Activated T-cell treated with anti-CD3 and anti-CD28 coated beads, Interleukin-2, amount 50 U/mL, for 24 hours (primary cell): ENCODE measurements around the gene GJA9.
"Not testable (repeated sequence)": the region's sequence is repeated elsewhere in the genome, so short reads cannot be mapped to it uniquely, and the experiment has no call there.

Experiments used
- DNase-seq: peaks from one replicate; pipeline ENCODE4 v3.0.0-alpha.2; 2020
- H3K27ac Mint-ChIP-seq: 2 replicates; pipeline ENCODE4 v1.8.0; 2020; ENCODE audit warnings: mild to moderate bottlenecking, mixed read lengths
- H3K27me3 Mint-ChIP-seq: 2 replicates; pipeline ENCODE4 v1.8.0; 2020; ENCODE audit warnings: mixed read lengths
- H3K36me3 Mint-ChIP-seq: 2 replicates; pipeline ENCODE4 v1.8.0; 2020; ENCODE audit warnings: low read depth, mixed read lengths
- H3K4me1 Mint-ChIP-seq: 2 replicates; pipeline ENCODE4 v1.8.0; 2020; ENCODE audit warnings: low read depth, mixed read lengths
- H3K4me3 Mint-ChIP-seq: 2 replicates; pipeline ENCODE4 v1.8.0; 2020; ENCODE audit warnings: mild to moderate bottlenecking, moderate library complexity, mixed read lengths
- H3K9me3 Mint-ChIP-seq: 2 replicates; pipeline ENCODE4 v1.8.0; 2020; ENCODE audit warnings: mixed read lengths

The GJA9 gene

GRCh38 chr1:38859561-38860453, 21.6 kb downstream of the GJA9 start, which contains the start of gene RRAGC:
Gene RRAGC, minus strand, starts transcription at chr1:38859772. Its CDS starts 126 bp downstream, at chr1:38859646.
- H3K27ac Mint-ChIP-seq = peak within 1 kb of the TSS; percentile 97
- peak within 1 kb of the TSS; percentile 85 for H3K4me3 Mint-ChIP-seq
- no peaks in the 10 kb centered on the region for H3K27me3 Mint-ChIP-seq
- H3K4me1 Mint-ChIP-seq = peaks cover 66% of the 10 kb centered on the region
- no peaks in the 10 kb centered on the region for H3K9me3 Mint-ChIP-seq
- peak; percentile 98 for DNase-seq
- H3K36me3 Mint-ChIP-seq = peaks cover 70% of the 10 kb centered on the region

DNA sequence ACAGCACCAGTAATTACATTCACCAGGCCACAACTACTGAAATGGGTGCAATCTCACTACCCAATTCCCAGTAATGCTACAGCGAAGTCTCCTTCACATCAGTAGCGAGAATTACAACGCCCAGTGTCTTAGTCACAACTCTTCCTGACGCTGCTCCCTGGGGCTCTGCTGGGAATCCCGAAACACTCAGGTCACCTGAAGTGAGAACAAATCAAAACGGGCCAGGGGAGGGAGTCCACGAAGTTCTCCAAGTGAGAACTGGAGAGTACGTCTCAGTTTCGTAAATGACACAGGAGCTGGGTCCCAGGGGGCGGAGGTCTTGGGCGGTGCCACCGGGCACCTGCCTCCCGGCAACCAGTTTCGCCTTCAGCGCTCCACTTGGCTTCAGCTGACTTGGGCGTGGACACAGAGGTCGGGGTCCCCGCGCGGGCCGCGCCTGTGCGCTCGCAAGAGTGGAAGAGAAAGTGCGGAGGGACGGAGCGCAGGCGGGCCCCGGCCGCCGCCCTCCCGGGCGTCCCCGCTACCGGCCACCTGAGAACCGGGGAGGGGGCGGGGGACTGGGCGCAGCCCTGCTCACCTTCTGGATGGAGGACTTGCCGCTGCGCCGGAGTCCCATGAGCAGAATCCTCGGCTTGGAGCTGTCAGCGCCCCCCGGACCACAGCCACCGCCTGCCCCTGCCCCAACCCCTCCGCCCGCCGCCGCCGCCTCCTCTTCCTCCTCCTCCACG, 22.4 kb downstream of the GJA9 start:
- peaks cover 67% of the 10 kb centered on the region for H3K4me1 Mint-ChIP-seq
- H3K4me3 Mint-ChIP-seq = peak overlapping the region; percentile 85

DNA sequence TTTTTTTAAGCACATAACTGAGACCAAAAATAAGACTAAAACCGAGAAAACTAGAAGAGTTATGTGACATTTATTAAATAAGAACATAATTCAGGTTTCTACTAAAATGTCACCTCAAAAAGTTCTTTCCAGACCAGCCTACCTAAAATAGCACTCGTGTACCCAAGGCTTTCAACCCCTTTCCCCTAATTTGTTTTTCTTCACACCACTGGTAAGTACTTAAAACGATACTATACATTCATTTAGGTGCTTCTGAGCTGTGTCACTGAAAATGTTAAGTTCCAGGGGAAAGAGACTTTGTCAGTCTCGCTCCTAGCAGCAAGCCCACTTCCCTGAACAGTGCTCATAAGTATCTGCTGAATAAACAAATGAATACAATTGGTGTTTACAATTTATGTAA, 28.6 kb downstream of the GJA9 start:
- H3K4me3 Mint-ChIP-seq = peak overlapping the region; percentile 29
- no peaks in the 10 kb centered on the region for H3K9me3 Mint-ChIP-seq
- H3K36me3 Mint-ChIP-seq = peaks cover 78% of the 10 kb centered on the region

More for the DNA sequence above, 22.4 kb downstream of the GJA9 start:
- Mint-ChIP-seq H3K27ac (peak overlapping the region; percentile 97), H3K36me3 (peaks cover 70% of the 10 kb centered on the region), H3K9me3 (no peaks in the 10 kb centered on the region), H3K27me3 (no peaks in the 10 kb centered on the region)
- DNase-seq = peak; percentile 75

DNA sequence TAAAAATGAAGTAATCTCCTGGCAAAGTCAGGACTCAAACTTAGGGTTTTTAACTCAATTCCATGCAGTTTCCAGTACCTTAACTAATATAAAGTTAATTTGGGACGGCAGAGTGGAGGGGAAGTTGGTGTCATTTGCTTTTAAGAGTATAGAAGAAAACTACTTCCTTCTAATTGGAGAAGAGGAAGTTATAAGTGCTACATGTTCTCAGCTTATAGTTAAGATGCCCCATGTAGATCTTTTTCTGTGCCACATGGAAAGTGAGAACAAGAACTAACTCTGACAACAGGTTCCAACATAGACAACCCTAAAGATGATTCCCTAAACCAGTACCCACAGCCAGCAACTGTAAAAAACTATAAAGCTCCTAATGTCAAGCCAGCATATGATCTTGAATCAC, 33.3 kb downstream of the GJA9 start:
- Mint-ChIP-seq H3K4me3 (no peak overlapping the region), H3K9me3 (peaks cover 3% of the 10 kb centered on the region)

More for the DNA sequence above, 28.6 kb downstream of the GJA9 start:
- peaks cover 50% of the 10 kb centered on the region for H3K4me1 Mint-ChIP-seq
- peak overlapping the region; percentile 86 for H3K27ac Mint-ChIP-seq
- no peaks in the 10 kb centered on the region for H3K27me3 Mint-ChIP-seq
- DNase-seq = no peak

GRCh38 chr1:38846210-38846609, 35.2 kb downstream of the GJA9 start:
- H3K27me3 Mint-ChIP-seq = no peaks in the 10 kb centered on the region
- H3K36me3 Mint-ChIP-seq = peaks cover 78% of the 10 kb centered on the region
- DNase-seq = no peak
- peaks cover 23% of the 10 kb centered on the region for H3K4me1 Mint-ChIP-seq
- H3K9me3 Mint-ChIP-seq = peaks cover 3% of the 10 kb centered on the region
- no peak overlapping the region for H3K27ac Mint-ChIP-seq
- no peak overlapping the region for H3K4me3 Mint-ChIP-seq

More for the DNA sequence above, 33.3 kb downstream of the GJA9 start:
- Mint-ChIP-seq H3K4me1 (peaks cover 32% of the 10 kb centered on the region), H3K27ac (no peak overlapping the region), H3K36me3 (peaks cover 84% of the 10 kb centered on the region), H3K27me3 (no peaks in the 10 kb centered on the region)
- no peak for DNase-seq

DNA sequence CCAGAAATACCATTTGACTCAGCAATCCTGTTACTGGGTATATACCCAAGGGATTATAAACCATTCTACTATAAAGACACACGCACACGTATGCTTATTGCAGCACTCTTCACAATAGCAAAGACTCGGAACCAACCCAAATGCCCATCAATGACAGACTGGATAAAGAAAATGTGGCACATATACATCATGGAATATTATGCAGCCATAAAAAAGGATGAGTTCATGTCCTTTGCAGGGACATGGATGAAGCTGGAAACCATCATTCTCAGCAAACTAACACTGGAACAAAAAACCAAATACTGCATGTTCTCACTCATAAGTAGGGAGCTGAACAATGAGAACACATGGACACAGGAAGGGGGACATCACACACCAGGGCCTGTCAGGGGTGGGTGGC, 36.3 kb downstream of the GJA9 start:
- H3K36me3 Mint-ChIP-seq = peaks cover 78% of the 10 kb centered on the region
- H3K4me3 Mint-ChIP-seq, H3K9me3 Mint-ChIP-seq, H3K27me3 Mint-ChIP-seq, DNase-seq, H3K27ac Mint-ChIP-seq: not testable (repeated sequence)
- H3K4me1 Mint-ChIP-seq = peaks cover 21% of the 10 kb centered on the region

DNA sequence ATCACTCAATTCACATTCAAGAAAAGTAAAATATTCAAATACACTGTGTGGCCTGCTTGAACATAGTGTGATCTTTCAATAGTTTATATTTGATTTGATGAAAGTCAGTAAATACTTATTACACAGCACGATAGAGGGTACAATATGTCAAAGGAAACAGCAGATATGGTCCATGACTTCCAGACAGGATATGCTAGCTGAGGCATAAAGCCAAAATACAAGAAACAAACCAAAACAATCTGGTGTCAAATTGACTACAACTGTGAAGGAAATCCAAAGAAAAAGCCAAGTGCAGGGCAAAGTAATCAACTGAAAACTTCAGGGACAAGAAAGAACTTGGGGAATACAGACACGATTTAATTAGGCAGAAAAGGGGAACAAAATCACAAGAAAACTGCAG, 41.1 kb downstream of the GJA9 start:
- Mint-ChIP-seq H3K27ac (peak overlapping the region; percentile 45), H3K36me3 (peaks cover 62% of the 10 kb centered on the region)

GRCh38 chr1:38839363-38839762, 42.0 kb downstream of the GJA9 start:
- no peak overlapping the region for H3K4me3 Mint-ChIP-seq
- H3K27me3 Mint-ChIP-seq = no peaks in the 10 kb centered on the region
- H3K27ac Mint-ChIP-seq = no peak overlapping the region
- no peak for DNase-seq
- H3K4me1 Mint-ChIP-seq = peaks cover 17% of the 10 kb centered on the region
- H3K36me3 Mint-ChIP-seq = peaks cover 52% of the 10 kb centered on the region
- H3K9me3 Mint-ChIP-seq = no peaks in the 10 kb centered on the region

More for the DNA sequence above, 41.1 kb downstream of the GJA9 start:
- no peak for DNase-seq
- no peak overlapping the region for H3K4me3 Mint-ChIP-seq
- H3K27me3 Mint-ChIP-seq = no peaks in the 10 kb centered on the region
- peaks cover 15% of the 10 kb centered on the region for H3K4me1 Mint-ChIP-seq
- peaks cover 3% of the 10 kb centered on the region for H3K9me3 Mint-ChIP-seq

GRCh38 chr1:38836316-38836715, 45.1 kb downstream of the GJA9 start:
- DNase-seq, H3K27ac Mint-ChIP-seq, H3K27me3 Mint-ChIP-seq, H3K9me3 Mint-ChIP-seq, H3K4me3 Mint-ChIP-seq, H3K4me1 Mint-ChIP-seq: not testable (repeated sequence)
- peaks cover 30% of the 10 kb centered on the region for H3K36me3 Mint-ChIP-seq

- no peak for DNase-seq
- H3K36me3 Mint-ChIP-seq = peaks cover 23% of the 10 kb centered on the region
- H3K27ac Mint-ChIP-seq = no peak overlapping the region
- H3K27me3 Mint-ChIP-seq = peaks cover 12% of the 10 kb centered on the region
- H3K4me1 Mint-ChIP-seq = peaks cover 2% of the 10 kb centered on the region
- H3K9me3 Mint-ChIP-seq = no peaks in the 10 kb centered on the region
- H3K4me3 Mint-ChIP-seq = no peak overlapping the region
Measured at GRCh38 chr1:38834937-38835827, 46.2 kb downstream of the GJA9 start.

DNA sequence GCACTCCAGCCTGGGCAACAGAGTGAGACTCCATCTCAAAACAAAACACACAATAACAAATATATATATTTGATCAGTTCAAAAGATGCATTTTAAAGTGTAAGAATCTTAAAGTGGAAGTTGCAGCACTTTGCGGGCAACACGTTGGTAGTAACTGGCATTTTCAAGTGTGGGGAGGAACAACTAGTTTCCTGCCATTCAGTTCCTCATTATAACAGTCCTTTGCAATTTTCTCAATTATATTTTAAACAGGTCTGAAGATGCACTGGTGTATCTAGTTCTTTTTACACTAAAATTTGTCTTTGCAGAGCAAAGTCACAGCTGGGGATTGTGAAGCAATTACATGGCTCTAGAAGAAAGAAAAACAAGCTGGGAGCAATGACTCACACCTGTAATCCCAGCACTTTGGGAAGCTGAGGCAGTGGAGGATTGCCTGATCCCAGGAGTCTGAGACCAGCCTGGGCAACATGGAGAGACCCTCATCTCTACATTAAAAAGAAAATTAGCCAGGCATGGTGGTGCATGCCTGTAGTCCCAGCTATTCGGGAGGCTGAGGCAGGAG, 47.1 kb downstream of the GJA9 start:
- H3K27me3 Mint-ChIP-seq = peaks cover 16% of the 10 kb centered on the region
- H3K4me1 Mint-ChIP-seq = peaks cover 2% of the 10 kb centered on the region
- DNase-seq = no peak
- H3K27ac Mint-ChIP-seq = no peak overlapping the region
- no peak overlapping the region for H3K4me3 Mint-ChIP-seq
- H3K9me3 Mint-ChIP-seq = no peaks in the 10 kb centered on the region
- peaks cover 17% of the 10 kb centered on the region for H3K36me3 Mint-ChIP-seq

DNA sequence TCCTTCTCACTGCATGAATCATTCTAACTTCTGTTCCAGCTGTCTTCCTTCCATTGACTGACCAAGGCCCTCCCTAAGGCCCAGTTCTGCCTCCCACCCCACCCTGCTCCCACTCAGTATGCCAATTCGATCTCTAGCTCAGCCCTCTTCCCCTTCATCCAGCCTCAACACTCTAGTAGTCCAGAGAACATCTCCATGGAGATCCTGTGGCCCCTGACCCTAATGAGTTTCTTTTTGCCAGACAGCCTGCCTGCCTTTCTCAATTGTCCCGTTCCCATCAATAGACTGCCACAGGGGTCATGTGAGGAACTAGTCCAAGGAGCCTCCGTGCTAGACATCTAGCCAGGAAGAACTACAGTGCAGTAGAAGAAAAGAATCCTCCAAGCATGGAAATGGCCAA, 48.2 kb downstream of the GJA9 start:
- no peak for DNase-seq
- Mint-ChIP-seq H3K9me3 (no peaks in the 10 kb centered on the region), H3K27ac (no peak overlapping the region), H3K4me1 (peaks cover 2% of the 10 kb centered on the region), H3K4me3 (no peak overlapping the region), H3K27me3 (peaks cover 21% of the 10 kb centered on the region), H3K36me3 (peaks cover 6% of the 10 kb centered on the region)

DNA sequence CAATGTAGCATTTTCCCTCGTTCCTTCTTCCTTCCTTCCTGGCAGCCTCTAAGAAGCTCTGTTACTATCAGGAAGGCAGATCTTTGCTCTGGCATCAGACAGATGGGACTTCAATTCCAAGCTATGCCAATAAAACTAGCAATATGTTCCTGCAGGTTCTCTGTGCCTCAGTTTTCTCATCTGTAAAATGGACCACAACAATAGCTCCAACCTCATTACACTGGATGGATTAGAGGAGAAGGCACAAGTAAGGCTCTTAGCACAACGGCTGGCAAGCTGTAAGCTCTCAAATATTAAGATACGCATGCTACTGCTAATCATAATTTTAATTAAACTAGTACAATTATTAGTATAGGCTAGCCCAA, 49.0 kb downstream of the GJA9 start:
- Mint-ChIP-seq H3K9me3 (no peaks in the 10 kb centered on the region), H3K36me3 (no peaks in the 10 kb centered on the region), H3K27ac (no peak overlapping the region), H3K4me3 (no peak overlapping the region), H3K4me1 (peaks cover 2% of the 10 kb centered on the region), H3K27me3 (peaks cover 25% of the 10 kb centered on the region)
- DNase-seq = no peak
